ENCODE measurements around the gene SRBD1.

- TF ChIP-seq EZH2phosphoT487 (IDR thresholded peaks at IDR 0.05; ENCODE audit: insufficient read depth, low read depth) (no peak), EZH2 (IDR thresholded peaks at IDR 0.05; ENCODE audit: insufficient read depth, poor library complexity, severe bottlenecking) (no peak)
Measured at GRCh38 chr2:45612731-45613130, 1.7 kb upstream of the SRBD1 start.
